Neural crest cell (in vitro differentiated cells): ENCODE measurements around the gene PSMD6. TPM values are rescaled to one million over a fixed set of nuclear protein-coding genes. Genes with fewer than 3 reads are reported as not detected.

ENCODE experiments used
- DNase-seq: peaks from one replicate; pipeline ENCODE4 v3.0.0; 2021; ENCODE audit warnings: low read depth, mixed read lengths, low spot score
- H3K27ac Mint-ChIP-seq: one replicate; pipeline ENCODE4 v1.8.0; 2021; ENCODE audit warnings: mild to moderate bottlenecking, mixed read lengths; ENCODE audit not compliant: unreplicated experiment
- H3K27me3 Mint-ChIP-seq: 2 replicates; pipeline ENCODE4 v1.8.0; 2021; ENCODE audit warnings: low read depth, mild to moderate bottlenecking, mixed read lengths
- H3K36me3 Mint-ChIP-seq: 2 replicates; pipeline ENCODE4 v1.8.0; 2021; ENCODE audit warnings: low read depth, mild to moderate bottlenecking, mixed read lengths
- H3K4me1 Mint-ChIP-seq: 2 replicates; pipeline ENCODE4 v1.8.0; 2021; ENCODE audit warnings: mixed read lengths
- H3K4me3 Mint-ChIP-seq: one replicate; pipeline ENCODE4 v1.8.0; 2021; ENCODE audit warnings: mild to moderate bottlenecking, mixed read lengths
- H3K9me3 Mint-ChIP-seq: 2 replicates; pipeline ENCODE4 v1.8.0; 2021; ENCODE audit warnings: mixed read lengths
- total RNA-seq: library from RNA; stranded (reverse); gene quantifications from 2 replicates; pipeline ENCODE4 v1.2.1, GENCODE V29; 2021
- TF ChIP-seq, protein P1 (sequence below): fragments of 200-600 bp; sonication (generic); conservative IDR thresholded peaks from 2 replicates; pipeline ENCODE4 v1.5.0; 2021; ENCODE audit warnings: antibody characterized with exemption, mild to moderate bottlenecking

Gene PSMD6
- total RNA-seq, 1 donor from 2014 or later, result 103 TPM

DNA sequence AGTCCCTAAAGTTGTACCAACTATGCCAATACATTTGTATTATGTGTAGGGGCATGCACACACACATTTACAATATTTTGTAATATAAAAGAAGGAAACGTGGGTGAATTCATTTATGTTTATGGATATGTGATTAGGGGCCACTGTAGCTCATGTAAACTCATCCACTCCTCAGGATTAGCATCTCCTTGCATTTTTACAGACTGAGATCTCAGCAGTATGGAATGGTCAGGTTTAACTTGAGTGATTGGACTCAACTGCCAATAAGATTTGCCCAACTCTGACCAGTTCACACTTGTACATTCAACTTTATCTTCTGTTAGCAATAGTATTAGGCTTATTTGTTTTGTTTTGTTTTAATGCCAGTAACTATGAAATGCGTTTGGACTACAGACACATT lies 36.5 kb downstream of the PSMD6 start:
- H3K4me1 Mint-ChIP-seq, result peaks cover 14% of the 10 kb centered on the region
- H3K4me3 Mint-ChIP-seq, result no peak overlapping the region
- H3K27ac Mint-ChIP-seq, result peak overlapping the region; percentile 10
- no peak for DNase-seq
- H3K27me3 Mint-ChIP-seq, result no peaks in the 10 kb centered on the region
- H3K9me3 Mint-ChIP-seq, result no peaks in the 10 kb centered on the region
- TF ChIP-seq, protein P1, sequence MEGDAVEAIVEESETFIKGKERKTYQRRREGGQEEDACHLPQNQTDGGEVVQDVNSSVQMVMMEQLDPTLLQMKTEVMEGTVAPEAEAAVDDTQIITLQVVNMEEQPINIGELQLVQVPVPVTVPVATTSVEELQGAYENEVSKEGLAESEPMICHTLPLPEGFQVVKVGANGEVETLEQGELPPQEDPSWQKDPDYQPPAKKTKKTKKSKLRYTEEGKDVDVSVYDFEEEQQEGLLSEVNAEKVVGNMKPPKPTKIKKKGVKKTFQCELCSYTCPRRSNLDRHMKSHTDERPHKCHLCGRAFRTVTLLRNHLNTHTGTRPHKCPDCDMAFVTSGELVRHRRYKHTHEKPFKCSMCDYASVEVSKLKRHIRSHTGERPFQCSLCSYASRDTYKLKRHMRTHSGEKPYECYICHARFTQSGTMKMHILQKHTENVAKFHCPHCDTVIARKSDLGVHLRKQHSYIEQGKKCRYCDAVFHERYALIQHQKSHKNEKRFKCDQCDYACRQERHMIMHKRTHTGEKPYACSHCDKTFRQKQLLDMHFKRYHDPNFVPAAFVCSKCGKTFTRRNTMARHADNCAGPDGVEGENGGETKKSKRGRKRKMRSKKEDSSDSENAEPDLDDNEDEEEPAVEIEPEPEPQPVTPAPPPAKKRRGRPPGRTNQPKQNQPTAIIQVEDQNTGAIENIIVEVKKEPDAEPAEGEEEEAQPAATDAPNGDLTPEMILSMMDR, result no peak
- H3K36me3 Mint-ChIP-seq, result peaks cover 11% of the 10 kb centered on the region

GRCh38 chr3:63986146-63986545 lies 37.1 kb downstream of the PSMD6 start:
- H3K36me3 Mint-ChIP-seq, result peaks cover 9% of the 10 kb centered on the region
- H3K4me3 Mint-ChIP-seq, result no peak overlapping the region
- H3K9me3 Mint-ChIP-seq, result no peaks in the 10 kb centered on the region
- H3K27me3 Mint-ChIP-seq, result no peaks in the 10 kb centered on the region
- H3K4me1 Mint-ChIP-seq, result peaks cover 14% of the 10 kb centered on the region
- no peak overlapping the region for H3K27ac Mint-ChIP-seq
- no peak for DNase-seq
- TF ChIP-seq, protein P1, result no peak

GRCh38 chr3:63984391-63984790 lies 38.9 kb downstream of the PSMD6 start:
- no peak for DNase-seq
- Mint-ChIP-seq H3K9me3 (no peaks in the 10 kb centered on the region), H3K36me3 (peaks cover 6% of the 10 kb centered on the region), H3K27ac (no peak overlapping the region), H3K4me3 (no peak overlapping the region), H3K27me3 (no peaks in the 10 kb centered on the region), H3K4me1 (peaks cover 4% of the 10 kb centered on the region)
- TF ChIP-seq, protein P1, result no peak

DNA sequence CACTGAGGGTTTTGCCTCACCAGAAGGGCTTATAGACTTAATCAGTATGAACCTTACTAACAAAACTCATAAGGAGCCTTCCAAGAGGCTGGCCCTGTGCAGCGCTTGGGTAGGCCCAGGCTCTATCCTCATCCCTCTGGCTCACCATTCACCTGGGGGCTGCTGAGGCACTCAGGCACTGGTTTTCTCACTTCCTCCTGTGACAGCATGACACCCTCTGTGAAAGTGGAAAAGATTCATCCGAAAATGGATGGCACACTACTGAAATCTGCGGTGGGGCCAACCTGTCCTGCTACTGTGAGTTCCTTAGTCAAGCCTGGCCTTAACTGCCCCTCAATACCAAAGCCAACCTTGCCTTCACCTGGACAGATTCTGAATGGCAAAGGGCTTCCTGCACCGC lies 41.3 kb downstream of the PSMD6 start:
- Mint-ChIP-seq H3K27me3 (no peaks in the 10 kb centered on the region), H3K36me3 (peaks cover 6% of the 10 kb centered on the region), H3K4me1 (peaks cover 8% of the 10 kb centered on the region), H3K9me3 (no peaks in the 10 kb centered on the region), H3K27ac (no peak overlapping the region), H3K4me3 (no peak overlapping the region)
- TF ChIP-seq, protein P1, result no peak
- DNase-seq, result no peak

DNA sequence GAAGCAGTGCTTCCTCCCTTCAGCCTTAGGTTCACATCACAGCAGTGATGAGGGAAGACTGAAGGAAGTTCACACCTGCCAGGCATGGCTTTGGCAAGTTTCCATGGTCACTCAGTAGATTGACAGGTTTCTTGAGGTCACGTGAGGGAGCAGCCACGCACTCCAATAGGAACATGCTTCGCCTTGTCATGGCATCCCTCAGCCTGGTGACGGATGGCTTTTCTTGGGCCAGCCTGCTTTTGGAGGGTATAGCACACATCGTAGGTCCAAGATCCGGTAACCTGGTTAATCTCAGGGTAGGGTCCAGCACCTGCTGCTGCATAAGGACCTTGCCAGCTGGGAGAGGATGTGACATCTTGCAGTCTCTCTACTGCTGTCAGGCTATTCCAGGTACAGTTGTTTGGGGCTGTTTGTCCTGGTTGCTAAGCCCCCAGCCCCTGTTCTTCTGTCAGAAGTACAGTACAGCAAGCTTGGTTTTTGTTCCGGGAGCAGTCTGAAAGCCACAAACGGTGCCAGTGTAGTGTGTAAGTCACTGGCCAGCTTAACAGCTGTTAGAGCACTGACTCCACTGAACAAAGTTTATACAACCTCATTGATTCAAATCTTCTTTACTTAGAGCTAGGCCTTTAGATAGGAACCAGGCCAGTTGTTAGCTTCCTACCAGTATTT lies 42.3 kb downstream of the PSMD6 start:
- no peak overlapping the region for H3K4me3 Mint-ChIP-seq
- TF ChIP-seq, protein P1, result no peak
- no peak for DNase-seq
- no peak overlapping the region for H3K27ac Mint-ChIP-seq
- H3K4me1 Mint-ChIP-seq, result peaks cover 9% of the 10 kb centered on the region
- H3K9me3 Mint-ChIP-seq, result no peaks in the 10 kb centered on the region
- no peaks in the 10 kb centered on the region for H3K27me3 Mint-ChIP-seq
- peaks cover 6% of the 10 kb centered on the region for H3K36me3 Mint-ChIP-seq
